HG03196 (cell line): ENCODE data around the gene STAC2.
A peak's percentile ranks its signal among the peaks of the same experiment; 100 is the strongest.

Source experiments
- ATAC-seq: cut with Tn5 transposase; IDR thresholded peaks from one replicate; pipeline ENCODE4 v1.9.1; 2021; ENCODE audit not compliant: unreplicated experiment

Gene STAC2

DNA sequence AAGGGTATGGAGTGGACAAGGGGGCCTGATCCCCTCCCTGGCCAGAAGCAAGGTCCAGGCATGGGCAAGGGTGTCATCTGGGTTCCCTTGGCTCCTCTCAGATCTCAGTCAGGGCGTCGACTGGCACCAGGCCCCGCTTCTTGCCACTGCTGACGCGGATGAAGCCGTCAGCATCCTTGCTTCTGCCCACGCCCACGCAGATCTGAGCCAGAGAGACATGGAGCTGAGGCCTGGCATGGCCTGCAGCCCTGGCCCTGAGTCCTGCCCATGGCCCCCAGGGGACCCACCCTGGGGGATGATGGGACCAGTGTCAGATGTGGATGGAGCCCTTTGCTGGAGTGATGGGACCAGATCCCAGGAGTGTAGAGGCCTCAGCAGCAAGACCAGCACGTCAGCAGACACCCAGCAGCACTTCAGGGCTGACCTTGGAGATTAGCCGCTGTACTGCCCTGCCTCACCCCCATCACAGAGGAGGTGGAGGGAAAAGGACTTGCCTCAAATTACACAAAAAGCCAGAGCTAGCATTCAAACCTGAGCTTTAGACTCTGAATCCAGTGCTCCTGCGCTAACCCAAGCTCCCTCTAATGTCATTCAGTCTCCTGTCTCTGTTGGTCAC lies 13.4 kb downstream of the STAC2 start:
- no peak for ATAC-seq

GRCh38 chr17:39210093-39210434 lies 15.7 kb downstream of the STAC2 start:
- ATAC-seq: no peak

- ATAC-seq: no peak
Measured at GRCh38 chr17:39209317-39210092, 16.2 kb downstream of the STAC2 start.

- ATAC-seq: peak; percentile 43
Measured at GRCh38 chr17:39208893-39209292, 16.9 kb downstream of the STAC2 start.

GRCh38 chr17:39208136-39208535 lies 17.6 kb downstream of the STAC2 start:
- ATAC-seq: no peak

- no peak for ATAC-seq
Measured at GRCh38 chr17:39205112-39205526, 20.6 kb downstream of the STAC2 start.

- no peak for ATAC-seq
Measured at GRCh38 chr17:39204245-39204644, 21.5 kb downstream of the STAC2 start.

DNA sequence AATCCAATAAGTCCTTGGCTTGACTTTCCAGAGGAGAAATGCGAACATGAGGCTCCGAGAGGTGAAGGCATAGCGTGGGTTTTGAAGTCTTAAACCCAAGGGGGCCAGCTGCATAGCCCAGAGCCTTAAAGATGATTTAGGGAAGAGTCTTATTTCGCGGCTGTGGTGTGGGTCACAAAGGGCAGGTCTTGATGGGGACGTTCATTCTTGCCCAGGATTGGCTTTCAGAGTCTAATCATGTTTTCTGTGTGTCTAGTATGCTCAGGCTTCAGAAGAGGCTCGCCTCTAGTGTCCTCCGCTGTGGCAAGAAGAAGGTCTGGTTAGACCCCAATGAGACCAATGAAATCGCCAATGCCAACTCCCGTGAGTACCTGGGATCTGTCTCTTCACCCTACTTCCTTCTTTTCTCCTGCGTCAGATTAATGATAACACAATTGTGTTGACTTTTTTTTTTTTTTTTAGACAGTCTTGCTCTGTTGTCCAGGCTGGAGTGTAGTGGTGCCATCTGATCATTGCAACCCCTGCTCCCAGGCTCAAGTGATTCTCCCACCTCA lies 24.7 kb downstream of the STAC2 start:
- no peak for ATAC-seq

DNA sequence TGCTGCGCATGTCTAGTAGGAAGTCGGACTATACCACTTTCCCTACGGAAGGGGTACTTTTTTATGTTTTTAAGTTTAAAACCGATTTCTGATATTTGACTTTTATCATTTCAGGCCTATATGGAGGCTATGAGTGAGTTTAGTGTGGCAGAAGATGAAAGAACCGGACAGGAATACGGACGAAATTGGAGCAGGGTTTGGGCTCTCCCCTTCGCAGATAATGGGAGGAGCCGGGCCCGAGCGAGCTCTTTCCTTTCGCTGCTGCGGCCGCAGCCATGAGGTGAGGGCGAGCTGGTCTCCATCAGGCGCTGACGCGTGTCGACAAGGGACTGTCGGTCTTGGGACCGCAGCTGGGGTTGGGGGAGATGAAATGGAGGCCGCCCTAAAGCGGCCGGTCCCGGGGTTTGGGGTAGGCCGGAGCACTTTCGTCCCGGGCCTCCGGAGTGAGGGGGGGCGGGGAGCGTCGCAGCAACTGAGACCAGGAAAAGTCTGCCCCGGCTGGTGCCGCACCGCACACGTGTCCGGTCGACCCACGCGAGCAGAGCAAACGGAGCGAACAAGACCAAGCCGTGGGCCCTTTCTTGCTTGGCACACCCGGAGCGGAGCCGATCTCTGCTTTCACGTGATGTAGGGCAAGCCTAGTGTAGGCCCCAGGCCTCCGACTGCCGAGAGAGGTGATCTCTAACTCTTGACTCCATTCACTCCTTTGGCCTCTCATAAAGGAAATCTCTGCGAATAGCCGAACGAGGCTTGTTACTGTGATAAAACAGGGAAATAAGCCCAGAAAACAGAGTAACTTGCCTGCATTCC lies 25.5 kb downstream of the STAC2 start, which contains the start of gene RPL19:
TSS of gene RPL19 (plus strand) at position 214 of the 810 bp plus-strand sequence. CDS start at position 276, 62 bp downstream.
- ATAC-seq: peak; percentile 62

- peak; percentile 55 for ATAC-seq
Measured at GRCh38 chr17:39199820-39200069, 26.0 kb downstream of the STAC2 start.

GRCh38 chr17:39198186-39198566 lies 27.6 kb downstream of the STAC2 start:
- ATAC-seq: no peak

DNA sequence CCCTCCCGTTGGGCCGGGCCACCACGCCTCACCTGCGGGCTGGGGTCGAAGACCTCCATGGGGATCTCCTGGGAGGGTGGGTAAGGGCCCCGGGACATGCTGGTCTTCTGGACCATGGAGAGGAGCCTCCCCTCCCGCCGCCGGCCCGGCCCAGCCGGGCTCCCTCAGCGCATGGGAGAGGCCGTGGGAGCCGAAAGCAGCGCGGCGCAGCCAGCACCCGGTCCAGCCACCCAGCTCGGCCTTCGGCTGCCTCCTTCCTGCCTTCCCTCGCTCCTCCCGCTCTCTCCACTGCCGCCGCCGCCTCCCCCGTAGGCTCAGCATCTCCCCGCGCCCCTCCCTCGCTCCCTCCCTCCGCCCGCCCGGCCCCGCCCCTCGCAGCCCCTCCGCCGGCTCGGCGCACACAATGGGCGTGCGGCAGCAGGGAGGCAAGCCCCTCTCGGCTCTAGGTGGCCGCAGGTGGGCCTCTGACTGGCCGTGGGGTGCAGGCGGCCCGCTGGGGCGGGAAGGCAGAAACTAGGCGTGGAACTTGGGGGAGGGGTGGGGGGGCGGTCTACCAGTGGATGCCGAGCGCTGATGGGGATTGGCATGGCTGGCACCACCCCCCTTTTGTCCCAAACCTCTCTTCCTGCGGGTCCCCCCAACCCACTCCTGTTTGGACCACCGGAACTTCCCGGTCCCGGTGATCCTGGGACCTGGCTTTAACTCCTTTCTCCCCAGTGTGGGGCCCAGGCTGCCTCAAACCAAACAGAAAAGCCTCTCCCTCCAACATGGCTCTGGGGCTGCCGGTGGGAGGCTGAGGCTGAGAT lies 28.2 kb downstream of the STAC2 start, which contains the start of gene CACNB1:
TSS of gene CACNB1 (minus strand) at position 290 of the 806 bp plus-strand sequence. CDS start at position 116, 174 bp downstream.
- peak; percentile 38 for ATAC-seq

DNA sequence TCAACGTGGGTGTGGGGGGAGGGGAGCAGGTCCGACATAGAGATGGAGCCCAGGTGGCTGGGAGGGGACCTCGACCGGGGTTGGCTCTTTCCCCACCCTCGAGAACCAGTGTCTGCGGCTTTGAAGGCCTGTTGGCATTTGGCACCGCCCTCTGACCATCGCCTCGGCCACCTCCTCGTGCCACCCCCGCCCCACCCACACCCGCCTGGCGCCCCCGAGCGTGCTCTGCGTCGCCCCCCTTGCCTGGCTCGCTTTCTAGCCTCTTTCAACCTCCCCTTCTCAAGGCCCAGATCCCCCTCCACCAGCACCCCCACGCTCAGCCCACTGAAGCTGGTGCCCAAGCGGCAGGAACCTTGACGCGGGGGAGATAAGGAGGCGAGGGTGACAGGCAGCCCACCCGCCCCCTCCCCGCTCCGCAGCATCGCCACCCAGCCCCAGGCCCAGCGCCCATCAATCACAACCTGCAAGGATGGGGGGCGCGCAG lies 28.9 kb downstream of the STAC2 start:
- ATAC-seq: no peak

- ATAC-seq: no peak
Measured at GRCh38 chr17:39196241-39196807, 29.4 kb downstream of the STAC2 start.

DNA sequence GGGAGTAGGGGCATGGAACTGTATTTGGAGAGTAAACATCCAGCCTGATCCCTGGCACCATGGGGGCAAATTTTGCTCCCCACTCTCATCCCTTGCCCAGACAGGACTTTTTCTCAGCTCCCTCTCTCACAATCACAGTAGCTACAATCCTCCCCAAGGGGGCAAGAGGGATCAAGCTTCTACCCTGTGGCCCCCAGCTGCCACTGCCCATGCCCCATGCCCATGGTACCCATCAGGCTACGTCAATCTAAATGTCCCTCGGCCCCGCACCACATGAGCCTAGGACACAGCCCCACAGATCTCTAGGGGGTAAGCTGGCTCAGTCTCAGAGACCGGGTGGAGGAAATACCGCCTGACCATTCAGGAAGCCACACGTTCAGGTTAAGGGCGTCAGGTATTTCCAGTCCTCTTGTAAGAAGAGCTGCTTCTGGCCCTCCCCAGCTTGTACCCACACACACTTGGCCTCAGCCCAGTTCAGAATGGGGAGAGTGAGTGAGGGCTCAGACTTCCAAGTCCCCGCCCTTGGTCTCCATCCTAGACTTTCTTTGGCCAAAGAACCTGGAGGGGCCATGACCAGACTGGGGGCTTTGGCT lies 30.1 kb downstream of the STAC2 start:
- ATAC-seq: no peak

DNA sequence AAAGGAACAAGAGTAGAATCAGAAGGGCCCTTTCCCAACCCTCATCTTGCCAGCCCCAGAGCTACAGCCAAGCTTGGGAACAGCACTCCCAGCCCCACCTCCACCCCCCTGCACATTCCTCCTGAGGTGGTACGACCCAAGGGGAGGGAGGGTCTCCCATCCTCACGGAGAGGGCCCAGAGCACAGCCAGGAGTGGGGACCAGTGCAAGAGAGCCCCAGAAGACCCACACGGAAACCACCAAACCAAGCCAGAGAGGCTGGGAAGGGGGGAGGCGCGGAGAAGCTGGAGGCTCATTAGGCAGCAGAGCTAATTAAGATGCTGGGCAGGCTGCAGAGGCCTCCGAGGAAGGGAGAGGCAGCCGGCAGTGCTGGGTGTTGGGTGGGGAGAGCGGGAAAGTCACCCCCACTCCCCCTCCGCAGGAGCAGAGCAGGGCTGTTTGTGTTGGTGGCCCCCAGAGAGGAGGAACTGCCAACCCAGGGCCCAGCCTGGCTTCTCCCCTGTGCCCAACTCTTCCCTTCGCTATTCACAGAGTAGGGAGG lies 30.7 kb downstream of the STAC2 start:
- ATAC-seq: no peak

- ATAC-seq: no peak
Measured at GRCh38 chr17:39194089-39194984, 31.4 kb downstream of the STAC2 start.

- no peak for ATAC-seq
Measured at GRCh38 chr17:39193346-39193745, 32.4 kb downstream of the STAC2 start.

DNA sequence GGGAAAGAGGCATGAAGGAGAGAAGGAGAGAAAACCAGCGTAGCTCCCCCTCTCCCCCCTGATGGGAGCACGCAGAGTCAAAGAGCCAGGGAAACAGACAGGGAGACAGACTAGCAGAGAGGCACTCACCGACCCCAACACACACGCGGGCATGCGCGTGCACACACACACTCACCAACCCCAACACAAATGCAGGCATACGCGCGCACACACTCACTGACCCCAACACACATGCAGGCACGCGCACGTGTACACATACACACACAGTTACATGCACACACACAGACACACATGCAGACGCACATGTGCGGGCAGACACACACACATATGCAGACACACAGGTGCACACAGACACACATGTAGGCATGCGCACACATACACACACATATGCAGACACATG lies 32.8 kb downstream of the STAC2 start:
- no peak for ATAC-seq
